ENCODE data around the gene C19orf67.

- TF ChIP-seq, protein P1, sequence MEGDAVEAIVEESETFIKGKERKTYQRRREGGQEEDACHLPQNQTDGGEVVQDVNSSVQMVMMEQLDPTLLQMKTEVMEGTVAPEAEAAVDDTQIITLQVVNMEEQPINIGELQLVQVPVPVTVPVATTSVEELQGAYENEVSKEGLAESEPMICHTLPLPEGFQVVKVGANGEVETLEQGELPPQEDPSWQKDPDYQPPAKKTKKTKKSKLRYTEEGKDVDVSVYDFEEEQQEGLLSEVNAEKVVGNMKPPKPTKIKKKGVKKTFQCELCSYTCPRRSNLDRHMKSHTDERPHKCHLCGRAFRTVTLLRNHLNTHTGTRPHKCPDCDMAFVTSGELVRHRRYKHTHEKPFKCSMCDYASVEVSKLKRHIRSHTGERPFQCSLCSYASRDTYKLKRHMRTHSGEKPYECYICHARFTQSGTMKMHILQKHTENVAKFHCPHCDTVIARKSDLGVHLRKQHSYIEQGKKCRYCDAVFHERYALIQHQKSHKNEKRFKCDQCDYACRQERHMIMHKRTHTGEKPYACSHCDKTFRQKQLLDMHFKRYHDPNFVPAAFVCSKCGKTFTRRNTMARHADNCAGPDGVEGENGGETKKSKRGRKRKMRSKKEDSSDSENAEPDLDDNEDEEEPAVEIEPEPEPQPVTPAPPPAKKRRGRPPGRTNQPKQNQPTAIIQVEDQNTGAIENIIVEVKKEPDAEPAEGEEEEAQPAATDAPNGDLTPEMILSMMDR (IDR thresholded peaks at IDR 0.05), result no peak
- TF ChIP-seq POLR2AphosphoS5 (IDR thresholded peaks at IDR 0.05; ENCODE audit: low read depth, low read length) (no peak), REST (IDR thresholded peaks at IDR 0.05; ENCODE audit: insufficient read depth in 1 of 2, low read depth in 2 of 2, low read length in 1 of 2) (no peak), SIN3A (IDR thresholded peaks at IDR 0.05; ENCODE audit: borderline replicate concordance, insufficient read depth, low read depth, low read length) (no peak)
These were observed 24.4 kb downstream of the C19orf67 start for GRCh38 chr19:14061081-14061749.

Measured in Panc1 (cell line).